Keratinocyte (primary cell): ENCODE data around the gene PFDN2. TPM values are rescaled to one million over a fixed set of nuclear protein-coding genes. Genes with fewer than 3 reads are reported as not detected.

Experiments
- DNase-seq: peaks from one replicate; pipeline ENCODE4 v3.0.0-alpha.2; 2011; ENCODE audit warnings: low read depth, missing footprints, low spot score
- FAIRE-seq: peaks from 2 replicates; lab custom pipeline; 2011; peaks lifted over from hg19 to GRCh38; lab: Jason Lieb, UNC
- H2AFZ ChIP-seq: 2 replicates; pipeline ENCODE4 v1.6.0; 2012; ENCODE audit warnings: low read length, control low read depth, inconsistent platforms; ENCODE audit not compliant: control insufficient read depth
- H3K27ac ChIP-seq: 2 replicates; pipeline ENCODE4 v1.5.1; 2011; ENCODE audit warnings: low read length; ENCODE audit not compliant: control insufficient read depth, insufficient read depth
- H3K27me3 ChIP-seq: 3 replicates; pipeline ENCODE4 v1.6.0; 2011; ENCODE audit warnings: low read length; ENCODE audit not compliant: control insufficient read depth, insufficient read depth; ENCODE audit errors: extremely low read depth
- H3K36me3 ChIP-seq, 2 experiments: 2 replicates in 1 of 2; 3 replicates in 1 of 2; pipeline ENCODE4 v1.5.1; 2011; ENCODE audit warnings: low read length in 2 of 2, mild to moderate bottlenecking in 1 of 2; ENCODE audit not compliant: control insufficient read depth in 2 of 2, insufficient read depth in 2 of 2; ENCODE audit errors: extremely low read depth in 1 of 2
- H3K4me1 ChIP-seq: 3 replicates; pipeline ENCODE4 v1.5.1; 2011; ENCODE audit warnings: low read length; ENCODE audit not compliant: control insufficient read depth, insufficient read depth; ENCODE audit errors: extremely low read depth
- H3K4me2 ChIP-seq: 3 replicates; pipeline ENCODE4 v1.6.0; 2011; ENCODE audit warnings: low read depth, low read length; ENCODE audit not compliant: control insufficient read depth, insufficient read depth; ENCODE audit errors: extremely low read depth
- H3K4me3 ChIP-seq, 3 experiments: fragments of 200-600 bp in 1 of 3; sonication (generic) in 1 of 3; 2 replicates in 2 of 3; 3 replicates in 1 of 3; pipeline ENCODE4 v1.5.1; 2011 to 2016; ENCODE audit warnings: low read length in 3 of 3, mild to moderate bottlenecking in 3 of 3, control low read depth in 2 of 3, inconsistent platforms in 1 of 3, low read depth in 1 of 3, mixed read lengths in 1 of 3, mixed run types in 1 of 3, moderate library complexity in 1 of 3; ENCODE audit not compliant: control insufficient read depth in 2 of 3, insufficient read depth in 2 of 3; ENCODE audit errors: extremely low read depth in 1 of 3
- H3K79me2 ChIP-seq: 2 replicates; pipeline ENCODE4 v1.6.0; 2012; ENCODE audit warnings: low read length; ENCODE audit not compliant: control insufficient read depth, insufficient read depth
- H3K9ac ChIP-seq: 3 replicates; pipeline ENCODE4 v1.6.0; 2011; ENCODE audit warnings: low read length; ENCODE audit not compliant: control insufficient read depth, insufficient read depth; ENCODE audit errors: extremely low read depth
- H3K9me1 ChIP-seq: 3 replicates; pipeline ENCODE4 v1.6.0; 2011; ENCODE audit warnings: low read length; ENCODE audit not compliant: control insufficient read depth, insufficient read depth; ENCODE audit errors: extremely low read depth
- H3K9me3 ChIP-seq: 2 replicates; pipeline ENCODE4 v1.5.1; 2012; ENCODE audit warnings: low read depth, low read length; ENCODE audit not compliant: control insufficient read depth
- H4K20me1 ChIP-seq: 3 replicates; pipeline ENCODE4 v1.6.0; 2011; ENCODE audit warnings: low read length; ENCODE audit not compliant: control insufficient read depth, insufficient read depth; ENCODE audit errors: extremely low read depth
- EZH2 ChIP-seq: IDR thresholded peaks from one replicate; pipeline ENCODE4 v1.6.1; 2012; ENCODE audit warnings: inconsistent platforms, mild to moderate bottlenecking, low read length, moderate library complexity
- dilution Hi-C: fragments of 300-500 bp; cut with MboI; formaldehyde crosslinking; loops from one replicate; pipeline ENCODE4 v1.7.0; 2020; ENCODE audit warnings: low sequenced_read_pairs; ENCODE audit not compliant: extremely low pct_ligation_motif_present
- polyA plus RNA-seq, 5 experiments: library from polyadenylated mRNA; depleted of rRNA in 3 of 5; stranded (reverse) in 3 of 5; stranded (forward) in 1 of 5; unstranded in 1 of 5; fragments of >200 nt; gene quantifications; 1 replicate in 1 of 5; 2 replicates in 3 of 5; 3 replicates in 1 of 5; pipeline versions ENCODE4 v1.2.1 to v1.2.3, GENCODE V29; 2011 to 2012; ENCODE audit warnings: missing spikeins in 2 of 5, low read depth in 1 of 5, low replicate concordance in 1 of 5
- TF ChIP-seq, protein P1 (sequence below), 3 experiments: IDR thresholded peaks in 1 of 3; conservative IDR thresholded peaks in 1 of 3; optimal IDR thresholded peaks in 1 of 3; 2 replicates in 2 of 3; 3 replicates in 1 of 3; pipeline versions ENCODE3 to v1.5.1; 2011; ENCODE audit warnings: low read length in 3 of 3, mild to moderate bottlenecking in 3 of 3, moderate library complexity in 2 of 3, control low read depth in 1 of 3, inconsistent platforms in 1 of 3; ENCODE audit not compliant: insufficient read depth in 2 of 3; ENCODE audit errors: extremely low read depth in 1 of 3

PFDN2 gene
- polyA plus RNA-seq, 1 donor (not counting 4 experiments of a cell fraction or from before 2014, with no cell fraction given) = 184 TPM

DNA sequence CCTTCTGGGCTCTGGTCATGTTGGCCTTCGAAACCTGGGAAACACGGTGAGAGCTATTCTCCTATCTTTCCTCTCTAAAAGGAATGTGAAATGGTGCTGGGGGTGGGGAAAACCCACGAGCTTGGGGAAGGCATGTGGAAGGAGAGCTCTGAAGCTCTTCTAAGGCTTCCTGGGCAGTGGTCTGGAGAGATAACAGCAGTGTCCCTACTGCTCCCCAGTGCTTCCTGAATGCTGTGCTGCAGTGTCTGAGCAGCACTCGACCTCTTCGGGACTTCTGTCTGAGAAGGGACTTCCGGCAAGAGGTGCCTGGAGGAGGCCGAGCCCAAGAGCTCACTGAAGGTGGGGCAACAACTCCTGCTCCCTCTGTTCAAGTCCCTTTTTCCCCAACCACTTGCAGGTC lies 44.2 kb upstream of the PFDN2 start:
- Histone ChIP-seq H3K4me1 (peaks cover 31% of the 10 kb centered on the region), H3K4me2 (no peak overlapping the region), H3K9me3 (no peaks in the 10 kb centered on the region), H3K9ac (no peak overlapping the region), H2AFZ (no peak overlapping the region), H3K36me3 (peaks cover 9 to 33% of the 10 kb centered on the region in 2 experiments), H4K20me1 (no peaks in the 10 kb centered on the region), H3K4me3 (no peak overlapping the region), H3K79me2 (peaks cover 14% of the 10 kb centered on the region), H3K27ac (no peak overlapping the region), H3K9me1 (no peaks in the 10 kb centered on the region), H3K27me3 (no peaks in the 10 kb centered on the region)
- no peak for DNase-seq
- no peak for TF ChIP-seq EZH2
- TF ChIP-seq, protein P1, sequence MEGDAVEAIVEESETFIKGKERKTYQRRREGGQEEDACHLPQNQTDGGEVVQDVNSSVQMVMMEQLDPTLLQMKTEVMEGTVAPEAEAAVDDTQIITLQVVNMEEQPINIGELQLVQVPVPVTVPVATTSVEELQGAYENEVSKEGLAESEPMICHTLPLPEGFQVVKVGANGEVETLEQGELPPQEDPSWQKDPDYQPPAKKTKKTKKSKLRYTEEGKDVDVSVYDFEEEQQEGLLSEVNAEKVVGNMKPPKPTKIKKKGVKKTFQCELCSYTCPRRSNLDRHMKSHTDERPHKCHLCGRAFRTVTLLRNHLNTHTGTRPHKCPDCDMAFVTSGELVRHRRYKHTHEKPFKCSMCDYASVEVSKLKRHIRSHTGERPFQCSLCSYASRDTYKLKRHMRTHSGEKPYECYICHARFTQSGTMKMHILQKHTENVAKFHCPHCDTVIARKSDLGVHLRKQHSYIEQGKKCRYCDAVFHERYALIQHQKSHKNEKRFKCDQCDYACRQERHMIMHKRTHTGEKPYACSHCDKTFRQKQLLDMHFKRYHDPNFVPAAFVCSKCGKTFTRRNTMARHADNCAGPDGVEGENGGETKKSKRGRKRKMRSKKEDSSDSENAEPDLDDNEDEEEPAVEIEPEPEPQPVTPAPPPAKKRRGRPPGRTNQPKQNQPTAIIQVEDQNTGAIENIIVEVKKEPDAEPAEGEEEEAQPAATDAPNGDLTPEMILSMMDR (optimal IDR thresholded peaks at IDR 0.05 in 1 of 3, IDR thresholded peaks at IDR 0.05 in 1 of 3, conservative IDR thresholded peaks at IDR 0.05 in 1 of 3; ENCODE audit: extremely low read depth in 1 of 3, insufficient read depth in 2 of 3, low read length in 3 of 3) = no peak
- dilution Hi-C loops = no loop called here
- FAIRE-seq = no peak

DNA sequence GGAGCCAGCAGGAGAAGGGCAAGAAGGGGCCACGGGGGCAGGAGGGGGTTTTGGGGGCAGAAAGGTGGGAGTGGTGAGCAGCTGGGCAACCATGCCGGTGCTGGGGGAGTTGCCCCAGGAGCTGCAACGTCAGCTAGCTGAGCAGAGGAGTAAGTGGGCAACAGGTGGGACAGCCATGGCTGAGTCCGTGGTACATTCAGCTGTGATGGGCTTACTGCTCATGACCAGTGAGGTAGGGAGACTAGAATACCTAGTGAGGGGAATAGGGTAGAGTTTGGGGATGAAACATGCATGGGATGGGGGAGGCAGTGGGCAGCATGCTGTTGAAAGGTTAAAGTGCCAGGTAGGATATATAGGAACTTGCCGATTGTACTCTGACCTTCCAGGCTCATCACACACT lies 43.8 kb upstream of the PFDN2 start:
- H3K4me2 ChIP-seq = no peak overlapping the region
- no peaks in the 10 kb centered on the region for H4K20me1 ChIP-seq
- no peak overlapping the region for H2AFZ ChIP-seq
- FAIRE-seq (no peak), DNase-seq (no peak)
- no peaks in the 10 kb centered on the region for H3K27me3 ChIP-seq
- H3K4me3 ChIP-seq = no peak overlapping the region
- H3K9me3 ChIP-seq = no peaks in the 10 kb centered on the region
- no peak overlapping the region for H3K27ac ChIP-seq
- peaks cover 14% of the 10 kb centered on the region for H3K79me2 ChIP-seq
- H3K9me1 ChIP-seq = no peaks in the 10 kb centered on the region
- TF ChIP-seq, protein P1 (optimal IDR thresholded peaks at IDR 0.05 in 1 of 3, IDR thresholded peaks at IDR 0.05 in 1 of 3, conservative IDR thresholded peaks at IDR 0.05 in 1 of 3; ENCODE audit: extremely low read depth in 1 of 3, insufficient read depth in 2 of 3, low read length in 3 of 3) = no peak
- TF ChIP-seq EZH2 = no peak
- H3K4me1 ChIP-seq = peaks cover 27% of the 10 kb centered on the region
- no peak overlapping the region for H3K9ac ChIP-seq
- peaks cover 9 to 33% of the 10 kb centered on the region in 2 experiments for H3K36me3 ChIP-seq
- dilution Hi-C loops = no loop called here
